IPS-18a (cell line): ENCODE measurements around the gene NPHP3.
A peak's percentile ranks its signal among the peaks of the same experiment; 100 is the strongest.
"Not testable (repeated sequence)": the region's sequence is repeated elsewhere in the genome, so short reads cannot be mapped to it uniquely, and the experiment has no call there.

Experiments
- H3K27ac ChIP-seq: one replicate; pipeline ENCODE4 v1.5.1; 2013; ENCODE audit warnings: low read length
- H3K27me3 ChIP-seq: one replicate; pipeline ENCODE4 v1.6.1; 2013; ENCODE audit warnings: mild to moderate bottlenecking, low read length; ENCODE audit not compliant: control insufficient read depth, insufficient read depth
- H3K36me3 ChIP-seq: one replicate; pipeline ENCODE4 v1.6.1; 2013; ENCODE audit warnings: low read depth, low read length; ENCODE audit not compliant: control insufficient read depth
- H3K4me1 ChIP-seq: one replicate; pipeline ENCODE4 v1.6.1; 2013; ENCODE audit warnings: low read depth, low read length; ENCODE audit not compliant: control insufficient read depth
- H3K4me3 ChIP-seq: one replicate; pipeline ENCODE4 v1.5.1; 2013; ENCODE audit warnings: low read length
- H3K9ac ChIP-seq: one replicate; pipeline ENCODE4 v1.6.1; 2013; ENCODE audit warnings: mild to moderate bottlenecking, low read length, moderate library complexity
- H3K9me3 ChIP-seq: one replicate; pipeline ENCODE4 v1.6.1; 2013; ENCODE audit warnings: low read depth, low read length; ENCODE audit not compliant: control insufficient read depth

The NPHP3 gene, protein sequence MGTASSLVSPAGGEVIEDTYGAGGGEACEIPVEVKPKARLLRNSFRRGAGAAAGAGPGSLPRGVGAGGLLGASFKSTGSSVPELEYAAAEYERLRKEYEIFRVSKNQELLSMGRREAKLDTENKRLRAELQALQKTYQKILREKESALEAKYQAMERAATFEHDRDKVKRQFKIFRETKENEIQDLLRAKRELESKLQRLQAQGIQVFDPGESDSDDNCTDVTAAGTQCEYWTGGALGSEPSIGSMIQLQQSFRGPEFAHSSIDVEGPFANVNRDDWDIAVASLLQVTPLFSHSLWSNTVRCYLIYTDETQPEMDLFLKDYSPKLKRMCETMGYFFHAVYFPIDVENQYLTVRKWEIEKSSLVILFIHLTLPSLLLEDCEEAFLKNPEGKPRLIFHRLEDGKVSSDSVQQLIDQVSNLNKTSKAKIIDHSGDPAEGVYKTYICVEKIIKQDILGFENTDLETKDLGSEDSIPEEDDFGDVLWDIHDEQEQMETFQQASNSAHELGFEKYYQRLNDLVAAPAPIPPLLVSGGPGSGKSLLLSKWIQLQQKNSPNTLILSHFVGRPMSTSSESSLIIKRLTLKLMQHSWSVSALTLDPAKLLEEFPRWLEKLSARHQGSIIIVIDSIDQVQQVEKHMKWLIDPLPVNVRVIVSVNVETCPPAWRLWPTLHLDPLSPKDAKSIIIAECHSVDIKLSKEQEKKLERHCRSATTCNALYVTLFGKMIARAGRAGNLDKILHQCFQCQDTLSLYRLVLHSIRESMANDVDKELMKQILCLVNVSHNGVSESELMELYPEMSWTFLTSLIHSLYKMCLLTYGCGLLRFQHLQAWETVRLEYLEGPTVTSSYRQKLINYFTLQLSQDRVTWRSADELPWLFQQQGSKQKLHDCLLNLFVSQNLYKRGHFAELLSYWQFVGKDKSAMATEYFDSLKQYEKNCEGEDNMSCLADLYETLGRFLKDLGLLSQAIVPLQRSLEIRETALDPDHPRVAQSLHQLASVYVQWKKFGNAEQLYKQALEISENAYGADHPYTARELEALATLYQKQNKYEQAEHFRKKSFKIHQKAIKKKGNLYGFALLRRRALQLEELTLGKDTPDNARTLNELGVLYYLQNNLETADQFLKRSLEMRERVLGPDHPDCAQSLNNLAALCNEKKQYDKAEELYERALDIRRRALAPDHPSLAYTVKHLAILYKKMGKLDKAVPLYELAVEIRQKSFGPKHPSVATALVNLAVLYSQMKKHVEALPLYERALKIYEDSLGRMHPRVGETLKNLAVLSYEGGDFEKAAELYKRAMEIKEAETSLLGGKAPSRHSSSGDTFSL (N-terminal part only)

DNA sequence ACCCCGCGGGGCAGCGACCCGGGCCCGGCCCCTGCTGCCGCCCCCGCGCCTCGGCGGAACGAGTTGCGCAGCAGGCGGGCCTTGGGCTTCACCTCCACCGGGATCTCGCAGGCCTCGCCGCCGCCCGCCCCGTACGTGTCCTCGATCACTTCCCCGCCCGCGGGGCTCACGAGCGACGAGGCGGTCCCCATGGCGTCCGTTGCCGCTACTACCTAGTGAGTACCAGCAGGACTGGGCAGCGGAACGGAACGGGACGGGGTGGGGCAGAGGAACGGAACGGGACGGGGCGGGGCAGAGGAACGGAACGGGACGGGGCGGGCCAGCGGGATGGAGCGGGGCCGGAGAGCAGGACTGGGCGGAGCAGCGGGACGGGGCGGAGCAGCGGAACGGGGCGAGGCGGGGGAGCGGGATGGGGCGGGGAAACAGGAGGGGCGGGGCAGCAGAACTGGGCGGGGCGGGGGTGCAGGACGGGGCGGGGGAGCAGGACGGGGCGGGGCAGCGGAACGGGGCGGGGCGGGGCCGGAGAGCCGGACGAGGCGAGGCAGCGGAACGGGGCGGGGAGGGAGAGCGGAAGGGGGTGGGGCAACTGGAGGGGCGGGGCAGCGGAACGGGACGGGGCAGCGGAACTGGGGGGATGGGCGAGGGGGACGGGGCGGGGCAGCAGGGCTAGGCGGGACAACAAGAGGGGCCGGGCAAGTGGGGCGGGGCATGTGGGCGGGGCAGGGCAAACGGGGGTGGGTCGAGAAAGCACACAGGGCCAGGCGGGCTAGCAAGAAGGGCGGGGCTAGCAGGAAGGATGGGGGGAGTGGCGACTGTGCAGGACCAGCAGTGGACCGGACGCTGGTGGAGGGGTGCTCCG lies at the start of gene NPHP3:
NPHP3 (minus strand) TSS at position 245 of the 859 bp plus-strand sequence; CDS start at position 191, 54 bp downstream.
- Histone ChIP-seq H3K9ac (peak within 1 kb of the TSS; percentile 63), H3K4me1 (peaks cover 11% of the 10 kb centered on the region), H3K9me3 (no peaks in the 10 kb centered on the region), H3K4me3 (peak within 1 kb of the TSS; percentile 86), H3K27me3 (no peaks in the 10 kb centered on the region), H3K27ac (no peak within 1 kb of the TSS), H3K36me3 (peaks cover 1% of the 10 kb centered on the region)

DNA sequence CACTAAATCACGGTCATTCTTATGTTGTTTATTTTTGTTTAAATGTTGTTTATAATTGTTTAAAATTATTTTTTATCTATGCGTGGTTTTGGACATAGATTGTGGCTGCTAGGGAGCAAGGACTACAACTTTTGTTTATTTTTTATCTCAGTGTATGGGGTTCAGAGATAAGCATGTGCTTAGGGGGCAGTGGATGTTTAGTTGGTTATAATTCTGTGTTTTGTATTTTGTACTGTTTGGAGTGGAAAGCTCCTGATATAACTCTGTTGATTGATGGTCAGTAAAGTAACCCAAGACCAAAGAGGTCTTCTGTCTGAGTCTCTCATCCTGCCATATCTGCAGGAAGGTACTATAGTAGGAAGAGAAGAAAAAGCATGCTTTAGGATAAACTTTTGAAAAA lies 36.5 kb upstream of the NPHP3 start:
- Histone ChIP-seq H3K9ac (no peak overlapping the region), H3K9me3 (no peaks in the 10 kb centered on the region), H3K36me3 (no peaks in the 10 kb centered on the region), H3K27ac (no peak overlapping the region), H3K4me3 (no peak overlapping the region), H3K4me1 (no peaks in the 10 kb centered on the region), H3K27me3 (no peaks in the 10 kb centered on the region)

DNA sequence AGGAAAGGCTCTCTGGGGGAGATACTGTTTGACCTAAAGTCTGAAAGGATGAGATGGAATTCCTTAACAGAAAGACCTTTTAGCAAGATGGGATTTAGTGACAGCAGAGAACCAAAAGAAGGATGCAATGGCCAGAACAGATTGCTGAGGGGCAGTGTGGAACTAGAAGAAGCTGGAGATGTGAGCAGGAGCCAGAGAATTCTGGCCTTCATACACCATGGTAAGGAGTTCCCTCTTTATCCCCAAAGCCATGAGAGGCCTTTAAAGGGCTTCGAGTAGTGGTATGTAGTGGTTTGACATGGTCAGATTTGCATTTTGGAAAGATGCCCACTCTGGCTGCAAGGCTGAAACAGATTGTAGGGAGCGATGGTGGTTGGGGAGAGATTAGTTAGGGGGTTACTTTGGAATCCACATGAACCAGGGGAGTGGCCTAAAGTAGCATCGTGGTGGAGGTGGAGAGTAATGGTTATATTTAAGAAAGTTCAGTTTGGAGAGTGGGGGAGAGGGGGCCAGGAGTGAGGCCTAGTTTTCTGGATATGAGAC lies 34.0 kb upstream of the NPHP3 start:
- H3K27me3 ChIP-seq = no peaks in the 10 kb centered on the region
- H3K4me3 ChIP-seq = no peak overlapping the region
- H3K4me1 ChIP-seq = no peaks in the 10 kb centered on the region

GRCh38 chr3:132753946-132754345 lies 31.7 kb upstream of the NPHP3 start:
- Histone ChIP-seq H3K27me3 (no peaks in the 10 kb centered on the region), H3K27ac (no peak overlapping the region), H3K9me3 (no peaks in the 10 kb centered on the region), H3K4me1 (no peaks in the 10 kb centered on the region), H3K36me3 (no peaks in the 10 kb centered on the region), H3K9ac (no peak overlapping the region), H3K4me3 (no peak overlapping the region)

More for the DNA sequence above, 34.0 kb upstream of the NPHP3 start:
- Histone ChIP-seq H3K9me3 (no peaks in the 10 kb centered on the region), H3K36me3 (no peaks in the 10 kb centered on the region), H3K27ac (no peak overlapping the region), H3K9ac (no peak overlapping the region)

DNA sequence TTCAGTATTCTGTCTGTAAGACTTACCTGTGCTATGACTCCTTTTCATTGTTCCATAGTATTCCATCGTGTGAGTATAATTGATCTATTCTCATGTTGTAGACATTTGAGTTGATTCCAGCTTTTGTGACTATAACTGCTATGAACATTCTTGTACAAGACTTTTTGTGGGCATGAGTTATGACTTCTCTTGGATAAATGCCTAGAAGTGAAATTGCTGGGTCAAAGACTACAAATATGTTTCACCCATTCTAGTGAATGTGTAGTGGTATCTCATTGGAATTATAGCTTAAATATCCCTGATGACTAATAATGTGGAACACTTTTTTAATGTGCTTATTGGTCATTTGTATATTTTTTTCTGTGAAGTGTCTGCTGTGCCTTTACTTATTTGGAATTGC lies 27.6 kb upstream of the NPHP3 start:
- Histone ChIP-seq H3K27ac (no peak overlapping the region), H3K4me1 (no peaks in the 10 kb centered on the region), H3K4me3 (no peak overlapping the region), H3K9ac (no peak overlapping the region), H3K27me3 (no peaks in the 10 kb centered on the region), H3K9me3 (no peaks in the 10 kb centered on the region), H3K36me3 (no peaks in the 10 kb centered on the region)

GRCh38 chr3:132746720-132747119 lies 24.5 kb upstream of the NPHP3 start:
- not testable (repeated sequence) for H3K27me3 ChIP-seq, H3K36me3 ChIP-seq, H3K4me1 ChIP-seq, H3K9me3 ChIP-seq, H3K9ac ChIP-seq, H3K4me3 ChIP-seq, H3K27ac ChIP-seq

DNA sequence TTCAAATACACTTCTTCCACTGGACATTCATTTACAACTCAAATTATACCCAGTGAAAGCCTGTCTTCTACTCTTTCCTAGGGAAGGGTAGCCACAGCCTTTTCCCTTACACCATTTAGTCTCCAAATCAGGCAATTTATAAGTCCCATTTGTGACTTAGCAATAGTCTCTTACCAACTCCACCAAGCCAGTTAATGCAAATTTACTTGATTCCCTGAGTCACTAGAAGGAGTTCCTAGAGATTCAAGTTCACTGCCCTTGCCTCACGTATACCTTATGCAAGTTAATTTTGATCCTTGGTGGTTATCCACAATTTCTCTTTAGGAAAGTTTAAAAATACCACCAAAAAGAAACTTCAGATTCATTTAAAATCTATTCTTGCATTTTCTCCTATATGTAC lies 16.1 kb upstream of the NPHP3 start:
- Histone ChIP-seq H3K4me1 (no peaks in the 10 kb centered on the region), H3K36me3 (no peaks in the 10 kb centered on the region), H3K9ac (no peak overlapping the region)

DNA sequence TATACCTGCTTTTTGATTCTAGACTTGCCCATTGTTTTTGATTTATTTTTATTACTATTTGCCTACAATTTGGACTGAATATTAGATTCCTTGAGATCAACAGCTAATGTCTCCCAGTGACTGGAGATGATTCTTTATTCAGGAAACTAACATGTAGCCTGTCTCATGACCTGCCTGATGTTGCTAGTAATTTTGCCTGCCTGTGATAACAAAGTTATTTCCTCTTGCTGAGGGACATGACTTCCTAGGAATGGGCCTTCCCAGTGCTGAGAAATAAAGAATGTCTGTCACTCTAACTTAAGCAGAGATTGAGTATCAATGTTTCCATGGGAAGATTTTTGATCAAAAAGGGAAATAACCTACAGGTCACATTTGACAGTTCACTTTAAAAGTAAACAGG lies 13.4 kb upstream of the NPHP3 start:
- no peaks in the 10 kb centered on the region for H3K9me3 ChIP-seq
- no peak overlapping the region for H3K4me3 ChIP-seq
- no peaks in the 10 kb centered on the region for H3K27me3 ChIP-seq
- no peak overlapping the region for H3K9ac ChIP-seq
- H3K27ac ChIP-seq = no peak overlapping the region
- H3K36me3 ChIP-seq = no peaks in the 10 kb centered on the region
- H3K4me1 ChIP-seq = no peaks in the 10 kb centered on the region

More for the DNA sequence above, 16.1 kb upstream of the NPHP3 start:
- Histone ChIP-seq H3K4me3 (no peak overlapping the region), H3K27ac (no peak overlapping the region), H3K9me3 (no peaks in the 10 kb centered on the region), H3K27me3 (no peaks in the 10 kb centered on the region)

DNA sequence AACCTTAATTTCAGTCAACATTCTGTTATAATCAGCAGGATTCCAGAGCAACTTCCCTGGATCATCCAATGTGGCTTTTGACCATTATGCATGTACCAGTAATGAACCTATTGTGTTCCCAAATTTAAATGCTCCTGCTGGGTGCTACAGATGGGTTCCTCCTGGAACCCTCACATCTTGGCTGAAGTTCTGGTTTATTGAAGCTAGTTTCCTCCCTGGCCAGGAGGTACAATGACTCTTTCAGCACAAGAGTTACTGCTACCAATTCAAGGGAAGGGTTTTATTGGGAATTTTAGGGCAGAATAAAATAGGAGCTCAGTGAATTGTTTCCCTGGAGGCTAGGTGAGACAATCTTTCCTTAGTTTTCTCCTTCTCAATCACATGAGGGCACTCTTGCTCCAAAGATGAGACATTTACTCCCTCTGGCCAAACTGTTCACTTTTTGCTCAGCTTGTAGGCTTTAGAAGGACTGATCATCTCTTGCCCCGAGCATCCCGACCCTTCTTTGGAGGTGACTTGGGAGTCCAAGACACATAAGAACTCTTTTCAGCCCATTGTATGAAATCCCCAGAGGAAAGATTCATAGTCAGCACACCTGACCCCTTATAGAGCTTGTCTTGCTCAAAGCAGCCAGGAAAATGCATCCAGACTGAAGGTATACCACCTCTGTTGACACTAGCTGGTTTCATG lies 8.8 kb upstream of the NPHP3 start:
- H3K4me1 ChIP-seq = no peaks in the 10 kb centered on the region
- no peak overlapping the region for H3K4me3 ChIP-seq
- H3K27me3 ChIP-seq = no peaks in the 10 kb centered on the region
- H3K9me3 ChIP-seq = no peaks in the 10 kb centered on the region
- H3K9ac ChIP-seq = no peak overlapping the region
- no peak overlapping the region for H3K27ac ChIP-seq
- no peaks in the 10 kb centered on the region for H3K36me3 ChIP-seq

DNA sequence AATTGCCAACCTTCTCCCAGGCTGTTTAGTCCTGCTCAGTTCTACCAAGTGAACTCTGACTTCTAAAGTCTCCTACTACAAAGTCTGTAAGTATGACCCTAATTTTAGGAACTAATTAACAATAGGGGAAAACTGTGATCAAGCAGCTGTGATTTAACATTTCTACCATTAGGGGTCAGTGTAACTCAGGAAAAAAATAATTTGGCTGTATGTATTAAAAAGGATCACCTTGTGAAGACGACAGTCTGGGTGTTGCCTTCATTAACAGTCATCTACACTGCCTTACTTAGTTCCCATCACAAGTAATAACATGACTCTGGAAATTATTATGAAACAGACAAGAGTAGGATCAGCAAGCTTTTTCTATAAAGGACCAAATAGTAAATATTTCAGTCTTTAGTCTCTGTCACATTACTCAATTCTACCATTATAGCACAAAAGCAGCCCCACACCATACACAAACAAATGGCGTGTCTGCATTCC lies 4.2 kb upstream of the NPHP3 start:
- Histone ChIP-seq H3K36me3 (no peaks in the 10 kb centered on the region), H3K27me3 (no peaks in the 10 kb centered on the region), H3K9ac (no peak overlapping the region), H3K4me3 (no peak overlapping the region), H3K9me3 (no peaks in the 10 kb centered on the region), H3K27ac (no peak overlapping the region), H3K4me1 (peaks cover 3% of the 10 kb centered on the region)
